Stimulated activated CD4-positive, alpha-beta T cell treated with anti-CD3 and anti-CD28 coated beads, Interleukin-1b, Interleukin-23, amount 100 ng/mL, for 4 hours (primary cell): ENCODE data around the gene COLGALT1.
"Not testable (repeated sequence)": the region's sequence is repeated elsewhere in the genome, so short reads cannot be mapped to it uniquely, and the experiment has no call there.

Experiments used
- DNase-seq, 2 donors: peaks; one replicate each; pipeline ENCODE4 v3.0.0-alpha.2; 2020; ENCODE audit warnings: low read depth in 2 of 2

COLGALT1 gene

DNA sequence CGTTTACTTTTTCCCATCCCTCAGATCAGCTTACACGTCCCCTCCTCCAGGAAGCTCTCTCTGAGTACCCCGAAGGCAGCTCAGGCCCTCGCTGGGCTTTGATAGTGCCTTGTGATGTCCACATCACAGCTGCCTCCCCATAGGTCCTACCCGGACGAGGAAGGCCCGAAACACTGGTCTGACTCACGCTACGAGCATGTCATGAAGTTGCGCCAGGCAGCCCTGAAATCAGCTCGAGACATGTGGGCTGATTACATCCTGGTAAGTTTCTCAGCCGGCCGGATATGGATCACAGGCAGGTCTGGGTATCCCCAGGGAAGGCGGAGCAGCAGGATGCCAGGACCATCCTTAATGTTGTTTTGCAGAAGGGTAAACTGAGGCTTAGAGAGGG lies 4.8 kb downstream of the COLGALT1 start:
- no peak for DNase-seq

DNA sequence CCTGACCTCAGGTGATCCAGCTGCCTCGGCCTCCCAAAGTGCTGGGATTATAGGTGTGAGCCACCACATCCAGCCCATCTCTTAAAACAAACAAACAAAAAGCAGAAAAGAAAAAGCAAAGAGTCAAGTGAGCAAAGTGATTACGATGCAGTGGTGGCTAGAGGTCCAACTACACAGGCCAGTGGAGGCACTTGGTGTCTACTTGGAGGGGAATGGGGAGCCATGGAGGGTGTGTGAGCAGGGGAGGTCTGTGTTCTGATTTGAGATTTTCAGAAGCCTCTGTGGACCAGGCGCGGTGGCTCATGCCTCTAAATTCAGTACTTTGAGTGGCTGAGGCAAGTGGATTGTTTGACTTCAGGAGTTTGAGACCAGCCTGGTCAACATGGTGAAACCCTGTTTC lies 6.6 kb downstream of the COLGALT1 start:
- DNase-seq, result no peak

DNA sequence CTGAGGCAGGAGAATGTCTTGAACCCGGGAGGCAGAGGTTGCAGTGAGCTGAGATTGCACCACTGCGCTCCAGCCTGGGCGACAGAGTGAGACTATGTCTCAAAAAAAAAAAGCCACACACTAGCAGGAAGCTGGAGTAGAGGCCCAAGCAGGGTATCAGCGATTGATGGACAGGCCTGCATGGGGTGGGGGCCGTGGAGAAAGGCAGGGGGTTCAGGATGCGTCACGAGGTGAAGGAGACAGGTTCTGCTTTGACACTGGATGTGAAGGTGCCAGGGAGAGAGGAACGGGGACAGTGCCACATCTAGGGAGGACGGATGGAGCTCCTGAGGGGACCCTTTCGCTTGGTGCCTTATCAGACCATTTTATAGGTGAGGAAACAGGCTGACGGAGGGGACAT lies 7.1 kb downstream of the COLGALT1 start:
- DNase-seq, result no peak

DNA sequence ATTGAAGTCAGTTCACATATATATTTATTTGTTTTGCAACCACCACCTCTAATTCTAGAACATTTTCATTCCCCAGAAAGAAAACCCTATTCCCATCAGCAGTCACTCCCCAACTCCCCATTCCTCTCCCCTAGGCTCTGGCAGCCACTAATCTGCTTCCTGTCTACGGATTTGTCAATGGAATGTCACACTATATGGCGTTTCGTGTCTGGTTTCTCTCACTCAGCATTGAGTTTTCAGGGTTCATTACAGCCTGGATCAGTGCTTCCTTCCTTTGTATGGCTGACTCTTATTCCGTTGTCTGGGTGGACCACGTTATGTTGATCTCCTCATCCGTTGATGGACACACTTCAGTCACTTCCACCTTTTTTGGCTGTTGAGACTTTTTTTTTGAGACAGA lies 9.3 kb downstream of the COLGALT1 start:
- DNase-seq, result no peak

DNA sequence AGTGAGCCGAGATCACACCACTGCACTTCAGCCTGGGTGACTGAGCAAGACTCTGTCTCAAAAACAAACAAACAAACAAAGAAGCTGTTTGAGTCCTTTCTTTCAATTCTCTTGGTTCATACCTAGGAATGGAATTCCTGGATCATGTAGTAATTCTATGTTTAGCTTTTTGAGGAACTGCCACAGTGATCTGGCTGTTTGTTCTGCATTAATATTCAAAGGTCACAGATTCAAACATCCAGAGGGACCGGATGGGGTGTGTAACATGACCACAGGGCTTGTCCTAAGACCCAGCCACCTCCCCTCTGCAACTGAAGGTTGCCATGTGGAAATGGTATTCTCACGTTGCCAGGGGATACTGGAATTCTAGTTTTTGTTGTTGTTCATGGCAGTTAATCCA lies 10.2 kb downstream of the COLGALT1 start:
- DNase-seq, result no peak

DNA sequence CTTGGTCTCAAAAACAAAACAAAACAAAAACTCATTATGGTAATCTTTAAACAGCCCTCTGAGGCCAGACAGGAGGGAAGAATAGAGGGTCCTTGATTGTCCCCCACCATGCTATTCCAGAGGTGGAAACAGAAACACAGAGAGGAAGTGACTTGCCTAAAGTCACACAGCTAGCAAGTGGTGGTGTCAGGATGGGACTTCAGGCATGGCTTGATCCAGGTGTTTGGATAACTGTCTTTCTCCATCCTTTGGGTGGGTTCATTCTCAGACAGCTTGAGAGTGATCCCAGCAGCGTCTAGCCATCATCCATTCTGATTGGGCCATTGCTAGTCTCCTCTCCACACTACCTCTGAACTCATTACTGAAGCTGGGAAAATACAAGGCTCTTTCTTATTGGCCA lies 12.5 kb downstream of the COLGALT1 start:
- DNase-seq, result no peak

DNA sequence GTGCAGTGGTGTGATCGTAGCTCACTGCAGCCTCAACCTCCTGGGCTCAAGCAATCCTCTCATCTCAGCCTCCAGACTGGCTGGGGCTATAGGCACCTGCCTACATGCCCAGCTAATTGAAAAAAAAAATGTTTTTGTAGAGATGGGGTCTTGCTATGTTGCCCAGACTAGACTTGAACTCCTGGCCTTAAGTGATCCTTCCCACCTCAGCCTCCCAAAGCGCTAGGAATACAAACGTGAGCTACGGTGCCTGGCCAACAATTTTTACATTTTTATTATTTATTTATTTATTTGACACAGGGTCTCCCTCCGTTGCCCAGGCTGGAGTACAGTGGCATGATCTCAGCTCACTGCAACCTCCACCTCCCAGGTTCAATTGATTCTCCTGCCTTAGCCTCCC lies 14.8 kb downstream of the COLGALT1 start:
- DNase-seq, result not testable (repeated sequence)

DNA sequence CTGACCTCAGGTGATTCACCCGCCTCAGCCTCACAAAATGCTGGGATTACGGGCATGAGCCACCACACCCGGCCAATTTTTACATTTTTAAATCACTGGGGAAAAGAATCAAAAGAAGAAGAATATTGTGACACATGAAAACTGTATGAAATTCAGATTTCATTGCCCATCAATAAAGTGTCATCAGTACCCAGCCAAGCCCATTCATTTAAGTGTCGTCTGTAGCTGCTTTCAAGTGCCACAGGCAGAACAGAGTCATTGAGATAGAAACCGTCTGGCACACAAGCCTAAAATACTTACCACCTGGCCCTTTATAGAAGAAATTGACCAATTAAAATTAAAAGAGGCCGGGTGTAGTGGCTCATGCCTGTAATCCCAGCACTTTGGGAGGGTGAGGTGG lies 15.3 kb downstream of the COLGALT1 start:
- DNase-seq, result no peak

DNA sequence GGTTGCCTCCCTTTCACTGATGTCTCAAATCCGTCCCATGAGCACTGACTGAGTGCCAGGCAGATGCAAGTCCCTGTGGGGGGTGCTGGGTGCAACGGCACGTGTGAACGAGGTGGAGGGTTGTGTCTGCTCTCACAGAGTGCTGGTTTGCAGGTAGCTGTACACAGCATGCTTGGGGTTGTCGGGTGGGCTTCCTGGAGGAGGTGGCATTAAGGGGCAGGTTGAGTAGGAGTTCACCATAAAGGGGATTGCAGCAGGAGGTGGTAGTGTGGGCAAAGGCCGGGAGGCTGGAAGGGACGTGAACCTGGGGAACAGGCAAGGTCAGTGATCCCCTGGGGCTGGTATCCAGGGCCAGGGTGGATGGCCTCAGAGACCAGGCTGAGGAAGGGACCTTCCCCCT lies 17.2 kb downstream of the COLGALT1 start:
- no peak for DNase-seq

DNA sequence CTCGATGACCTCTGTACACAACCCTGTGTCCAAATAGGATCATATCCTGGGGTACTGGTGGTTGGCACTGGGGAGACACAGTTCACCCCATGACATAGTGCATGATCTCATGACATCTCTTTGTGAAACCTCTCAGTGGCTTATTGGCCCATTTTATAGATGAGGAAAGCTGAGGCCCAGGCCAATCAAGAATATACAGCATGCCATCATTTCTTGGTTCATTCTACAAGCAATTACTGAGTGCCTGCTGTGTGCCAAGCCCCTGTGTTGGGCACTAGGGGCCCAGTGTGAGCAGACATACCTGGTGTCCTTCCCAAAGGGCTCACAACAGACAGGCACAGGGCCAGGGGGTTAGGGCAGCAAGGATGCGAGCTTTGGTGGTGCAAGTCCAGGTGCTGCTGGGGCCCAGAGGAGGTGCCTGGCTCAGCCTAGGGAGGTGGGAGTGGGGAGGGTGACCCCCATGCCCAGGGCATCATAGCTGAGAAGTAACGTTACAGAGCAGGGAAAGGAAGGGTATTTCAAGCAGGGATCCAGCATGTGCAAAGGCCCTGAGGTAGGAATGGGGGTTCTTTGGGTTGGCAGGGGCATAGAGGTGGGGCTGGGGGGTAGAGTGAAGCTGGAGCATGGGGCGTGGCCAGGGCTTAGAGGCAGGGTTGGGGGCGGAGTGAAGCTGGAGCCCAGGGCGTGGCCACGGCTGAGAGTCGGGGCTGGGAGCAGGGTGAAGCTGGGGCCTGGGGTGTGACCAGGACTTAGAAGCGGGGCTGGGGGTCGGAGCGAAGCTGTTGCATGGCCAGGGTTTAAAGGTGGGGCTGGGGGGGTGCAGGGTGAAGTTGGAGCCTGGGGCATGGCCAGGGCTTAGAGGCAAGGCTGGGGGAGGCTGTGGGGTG lies 20.7 kb downstream of the COLGALT1 start:
- DNase-seq, result no peak

DNA sequence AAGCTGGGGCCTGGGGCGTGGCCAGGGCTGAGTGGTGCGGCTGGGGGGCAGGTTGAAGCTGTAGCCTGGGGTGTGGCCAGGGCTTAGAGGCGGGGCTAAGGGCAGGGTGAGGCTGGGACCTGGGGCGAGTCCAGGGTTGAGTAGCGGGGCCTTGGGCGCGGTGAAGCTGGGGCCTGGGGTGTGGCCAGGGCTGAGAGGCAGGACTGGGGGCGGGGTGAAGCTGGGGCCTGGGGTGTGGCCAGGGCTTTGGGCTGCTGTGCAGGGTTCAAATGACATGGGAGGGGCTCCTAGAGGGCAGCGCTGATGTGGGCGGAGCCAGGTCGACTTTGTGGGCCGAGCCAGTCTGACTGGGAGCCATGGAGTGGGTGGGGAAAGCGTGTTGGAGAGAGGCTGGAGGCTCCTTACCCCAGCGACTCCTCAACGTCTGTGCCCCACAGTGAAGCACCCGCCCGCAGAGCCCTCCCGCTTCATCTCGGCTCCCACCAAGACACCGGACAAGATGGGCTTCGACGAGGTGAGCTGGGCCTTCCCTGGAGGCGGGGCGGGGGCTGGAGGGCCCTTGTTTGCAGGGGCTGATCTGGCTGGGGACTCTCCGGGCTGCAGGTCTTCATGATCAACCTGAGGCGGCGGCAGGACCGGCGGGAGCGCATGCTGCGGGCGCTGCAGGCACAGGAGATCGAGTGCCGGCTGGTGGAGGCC lies 21.5 kb downstream of the COLGALT1 start:
- DNase-seq, result no peak

DNA sequence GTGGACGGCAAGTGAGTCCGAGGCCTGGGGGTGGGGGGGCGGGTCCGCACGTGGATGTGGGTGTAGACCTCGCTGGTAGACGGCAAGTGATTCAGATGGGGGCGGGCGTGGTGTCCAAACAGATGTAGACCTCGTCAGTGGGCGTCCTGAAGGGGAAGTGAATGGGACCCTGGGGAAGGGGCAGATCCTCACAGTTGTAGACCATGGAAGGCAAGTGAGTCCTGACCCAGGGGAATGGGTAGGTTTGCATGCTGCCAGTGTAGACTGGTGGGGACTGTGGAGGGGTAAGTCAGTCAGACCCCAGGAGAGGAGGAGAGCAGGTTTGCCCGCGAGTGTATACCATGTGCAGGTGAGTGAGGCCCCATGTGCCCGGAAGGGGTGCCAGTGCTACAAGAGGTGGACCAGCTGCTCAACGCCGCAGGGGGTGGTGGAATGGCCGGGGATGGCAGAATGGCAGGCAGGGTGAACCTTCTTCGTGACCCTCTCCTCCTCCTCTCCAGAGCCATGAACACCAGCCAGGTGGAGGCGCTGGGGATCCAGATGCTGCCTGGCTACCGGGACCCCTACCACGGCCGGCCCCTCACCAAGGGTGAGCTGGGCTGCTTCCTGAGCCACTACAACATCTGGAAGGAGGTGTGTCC lies 22.1 kb downstream of the COLGALT1 start:
- DNase-seq, result no peak

DNA sequence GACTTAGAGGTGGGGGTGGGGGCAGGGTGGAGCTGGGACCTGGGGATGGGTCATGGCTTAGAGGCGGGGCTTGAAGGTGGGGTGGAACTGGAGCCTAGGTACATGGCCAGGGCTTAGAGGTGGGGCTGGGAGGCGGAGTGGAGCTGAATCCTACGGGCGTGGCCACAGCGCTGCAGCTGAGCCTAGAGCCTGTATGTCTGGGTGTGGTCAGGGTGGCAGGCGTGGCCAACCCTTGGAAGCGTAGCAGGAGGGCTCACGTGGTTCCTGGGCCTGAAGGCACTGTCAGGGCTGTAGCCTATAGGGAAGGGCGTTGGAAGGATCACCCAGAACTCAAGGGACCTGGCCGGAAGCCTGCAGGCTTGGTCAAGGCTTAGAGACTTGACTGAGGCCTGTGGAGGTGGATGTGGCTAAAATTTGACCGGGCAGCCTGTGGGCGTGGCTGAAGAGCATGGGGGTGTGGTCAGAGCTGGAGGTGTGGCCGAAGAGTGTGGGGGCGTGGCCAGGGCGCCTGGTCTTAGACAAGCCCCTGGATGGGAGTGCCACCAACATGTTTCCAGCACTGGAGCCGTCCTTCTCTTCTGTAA lies 24.3 kb downstream of the COLGALT1 start:
- DNase-seq, result no peak

DNA sequence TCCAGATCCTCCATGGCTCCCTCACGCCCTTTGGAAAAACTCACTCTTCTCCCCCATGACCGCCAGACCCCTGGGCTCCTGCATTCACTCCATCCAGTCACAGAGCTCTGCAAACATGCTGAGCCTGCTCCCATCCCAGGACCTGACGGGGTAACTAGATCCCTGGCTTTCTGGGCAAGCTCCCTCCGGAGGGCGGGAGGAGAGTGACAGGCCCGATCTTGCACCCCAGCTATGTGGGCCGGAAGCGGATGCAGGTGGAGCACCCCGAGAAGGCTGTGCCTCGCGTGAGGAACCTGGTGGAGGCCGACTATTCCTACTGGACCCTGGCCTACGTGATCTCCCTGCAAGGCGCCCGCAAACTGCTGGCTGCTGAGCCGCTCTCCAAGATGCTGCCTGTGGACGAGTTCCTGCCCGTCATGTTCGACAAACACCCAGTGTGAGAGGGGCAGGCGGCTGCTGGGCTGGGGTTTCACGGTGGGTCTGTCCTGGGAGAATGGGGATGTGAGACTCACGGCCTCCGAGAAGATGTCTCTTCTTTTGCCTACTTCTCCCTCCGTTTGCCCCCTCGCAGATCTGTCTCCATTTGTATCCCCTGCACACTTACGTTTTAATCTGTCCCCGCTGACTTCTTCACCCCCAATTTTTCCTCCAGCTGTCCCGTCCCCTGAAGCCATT lies 25.2 kb downstream of the COLGALT1 start:
- DNase-seq, result no peak

DNA sequence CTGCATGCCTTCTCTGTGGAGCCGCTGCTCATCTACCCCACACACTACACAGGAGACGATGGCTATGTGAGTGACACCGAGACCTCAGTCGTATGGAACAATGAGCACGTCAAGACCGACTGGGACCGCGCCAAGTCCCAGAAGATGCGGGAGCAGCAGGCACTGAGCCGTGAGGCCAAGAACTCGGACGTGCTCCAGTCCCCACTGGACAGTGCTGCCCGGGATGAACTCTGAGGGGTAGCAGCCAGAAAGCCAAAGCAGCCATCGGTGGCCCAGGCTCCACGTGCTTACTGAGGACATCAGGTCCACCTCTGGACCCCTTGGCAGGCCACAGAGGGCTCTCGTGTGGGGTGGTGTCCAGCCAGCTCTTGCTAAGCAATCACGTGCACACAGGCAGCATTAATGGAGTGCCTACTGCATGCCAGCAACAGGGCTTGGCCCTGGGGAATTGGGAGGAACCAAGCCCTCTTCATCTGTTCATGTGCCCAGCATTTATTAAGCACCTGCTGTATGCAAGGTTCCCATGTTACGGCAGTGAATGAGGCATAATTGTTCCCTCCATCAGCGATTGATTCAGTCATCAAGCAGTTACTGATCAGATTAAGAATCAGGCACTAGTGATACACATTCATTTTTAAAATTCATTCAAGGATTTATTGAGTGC lies 25.9 kb downstream of the COLGALT1 start:
- no peak for DNase-seq

DNA sequence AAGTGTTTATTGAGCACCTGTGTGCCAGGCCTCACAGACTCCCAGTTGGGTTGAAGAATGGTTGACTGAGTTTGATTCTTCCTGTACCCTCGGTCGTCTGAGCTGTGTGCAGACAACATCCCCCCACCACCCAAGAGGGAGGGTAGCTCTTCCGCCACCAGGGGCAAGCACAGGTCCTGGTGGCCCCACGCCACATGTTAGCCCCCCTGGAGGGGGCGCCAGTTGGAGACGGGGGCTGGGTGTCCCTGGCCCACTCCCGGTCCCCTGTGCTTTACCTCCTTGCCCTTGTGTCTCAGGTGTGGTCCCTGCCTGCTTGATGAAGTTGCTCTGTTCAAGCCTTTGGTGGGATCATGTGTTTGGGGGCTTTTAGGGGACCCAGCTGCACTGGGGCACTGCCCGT lies 27.2 kb downstream of the COLGALT1 start:
- no peak for DNase-seq

DNA sequence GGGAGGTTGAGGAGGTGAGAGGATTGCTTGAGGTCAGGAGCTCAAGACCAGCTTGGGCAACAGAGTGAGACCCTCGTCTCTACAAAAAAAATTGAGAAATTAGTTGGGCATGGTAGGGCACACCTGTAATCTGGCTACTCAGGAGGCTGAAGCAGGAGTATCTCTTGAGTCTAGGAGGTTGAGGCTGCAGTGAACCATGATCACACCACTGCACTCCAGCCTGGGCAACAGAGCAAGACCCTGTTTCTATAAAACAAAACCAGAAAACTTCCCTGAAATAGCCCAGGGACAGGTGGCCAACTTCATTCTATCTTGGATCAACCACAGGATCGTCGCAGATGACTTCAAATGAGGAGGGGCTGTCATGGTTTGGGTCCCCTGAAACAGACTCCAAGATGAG lies 28.7 kb downstream of the COLGALT1 start:
- DNase-seq, result no peak

DNA sequence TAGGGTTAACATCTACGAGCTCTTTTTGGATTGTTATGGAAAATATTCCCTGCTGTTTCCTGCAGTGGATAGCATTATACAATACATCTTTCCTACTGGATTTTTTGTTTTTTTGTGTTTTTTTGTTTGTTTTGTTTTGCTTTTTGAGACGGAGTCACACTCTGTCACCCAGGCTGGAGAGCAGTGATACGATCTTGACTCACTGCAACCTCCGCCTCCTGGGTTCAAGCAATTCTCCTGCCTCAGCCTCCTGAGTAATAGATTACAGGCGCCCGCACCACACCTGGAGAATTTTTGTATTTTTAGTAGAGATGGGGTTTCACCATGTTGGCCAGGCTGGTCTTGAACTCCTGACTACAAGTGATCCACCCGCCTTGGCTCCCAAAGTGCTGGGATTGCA lies 29.9 kb downstream of the COLGALT1 start:
- not testable (repeated sequence) for DNase-seq

DNA sequence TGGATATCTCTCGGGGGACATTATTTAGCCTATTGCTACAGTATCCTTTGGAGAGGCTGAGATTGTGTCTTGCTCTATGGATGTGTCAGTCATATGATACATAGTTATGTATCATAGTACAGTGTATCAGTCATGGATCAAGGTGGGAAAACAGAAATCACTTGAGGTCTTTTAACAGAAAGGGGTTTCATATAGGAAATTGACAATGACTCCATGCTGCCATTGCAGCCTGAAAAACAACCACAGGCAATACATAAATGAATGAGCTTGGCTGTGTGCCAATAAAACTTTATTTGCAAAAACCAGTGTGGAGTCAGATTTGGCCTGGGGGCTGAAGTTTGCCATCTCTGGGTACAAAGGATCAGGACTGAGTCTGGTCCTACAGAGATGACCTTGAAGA lies 35.4 kb downstream of the COLGALT1 start:
- DNase-seq, result no peak

DNA sequence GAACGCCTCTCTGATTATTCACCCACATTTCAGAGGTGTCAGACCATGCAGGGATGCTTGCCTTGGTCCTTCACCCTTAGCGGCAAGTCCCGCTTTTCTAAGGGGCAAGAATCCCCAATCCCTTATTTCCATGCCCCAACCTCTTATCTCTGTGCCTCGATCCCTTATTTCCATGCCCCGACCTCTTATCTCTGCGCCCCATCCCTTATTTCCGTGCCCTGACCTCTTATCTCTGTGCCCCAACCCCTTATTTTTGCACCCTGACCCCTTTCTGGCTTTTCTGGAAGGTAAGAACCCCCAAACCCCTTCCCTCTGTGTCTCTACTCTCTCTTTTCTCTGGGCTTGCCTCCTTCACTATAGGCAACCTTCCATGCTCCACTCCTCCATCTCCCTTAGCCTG lies 38.8 kb downstream of the COLGALT1 start:
- DNase-seq, result not testable (repeated sequence)

DNA sequence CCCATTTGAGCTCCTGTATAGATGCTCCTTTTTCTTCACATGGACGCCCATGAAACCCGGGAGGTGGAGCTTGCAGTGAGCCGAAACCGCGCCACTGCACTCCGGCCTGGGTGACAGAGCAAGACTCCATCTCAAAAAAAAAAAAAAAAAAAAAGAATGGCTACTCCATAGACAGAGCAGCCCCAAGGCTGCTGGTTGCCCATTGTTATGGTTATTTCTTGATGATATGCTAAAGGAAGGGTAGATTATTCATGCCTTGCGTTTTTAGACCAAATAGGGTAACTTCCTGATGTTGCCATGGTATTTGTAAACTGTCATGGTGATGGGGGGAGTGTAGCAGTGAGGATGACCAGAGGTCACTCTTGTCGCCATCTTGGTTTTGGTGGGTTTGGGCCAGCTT lies 42.6 kb downstream of the COLGALT1 start:
- DNase-seq, result not testable (repeated sequence)
